Measurements from ENCODE around the gene DNAAF5.

DNAAF5 gene

DNA sequence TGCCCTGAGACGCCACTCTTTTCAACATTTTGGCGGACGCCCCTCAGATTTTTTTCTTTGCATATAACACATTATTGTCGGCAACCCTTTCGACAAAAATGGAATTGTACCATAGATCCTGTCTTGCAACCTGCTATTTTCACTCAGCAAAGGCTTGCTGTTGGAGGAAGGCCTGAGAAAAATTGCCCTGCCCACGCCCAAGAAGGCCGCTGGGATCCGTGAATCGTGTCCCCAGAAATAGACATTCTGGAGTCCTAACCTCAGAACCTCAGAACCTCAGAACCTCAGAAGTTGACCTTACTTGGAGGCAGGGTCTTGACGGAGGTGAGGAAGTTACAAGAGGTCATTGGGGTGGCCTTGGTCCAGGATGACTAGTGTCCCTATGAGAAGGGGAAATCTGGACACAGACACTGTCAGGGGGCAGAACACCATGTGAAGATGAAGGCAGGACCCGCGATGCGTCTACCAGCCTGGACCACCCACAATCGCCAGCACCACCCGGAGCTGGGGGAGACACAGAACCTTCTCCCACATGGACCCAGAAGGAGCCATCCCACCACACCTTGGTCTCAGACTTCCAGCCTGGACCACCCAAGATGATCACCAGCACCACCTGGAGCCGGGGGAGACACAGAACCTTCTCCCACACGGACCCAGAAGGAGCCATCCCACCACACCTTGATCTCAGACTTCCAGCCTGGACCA, 19.1 kb upstream of the DNAAF5 start:
- DNase-seq, result no peak

GRCh38 chr7:710161-710560, 16.3 kb upstream of the DNAAF5 start:
- DNase-seq, result no peak

DNA sequence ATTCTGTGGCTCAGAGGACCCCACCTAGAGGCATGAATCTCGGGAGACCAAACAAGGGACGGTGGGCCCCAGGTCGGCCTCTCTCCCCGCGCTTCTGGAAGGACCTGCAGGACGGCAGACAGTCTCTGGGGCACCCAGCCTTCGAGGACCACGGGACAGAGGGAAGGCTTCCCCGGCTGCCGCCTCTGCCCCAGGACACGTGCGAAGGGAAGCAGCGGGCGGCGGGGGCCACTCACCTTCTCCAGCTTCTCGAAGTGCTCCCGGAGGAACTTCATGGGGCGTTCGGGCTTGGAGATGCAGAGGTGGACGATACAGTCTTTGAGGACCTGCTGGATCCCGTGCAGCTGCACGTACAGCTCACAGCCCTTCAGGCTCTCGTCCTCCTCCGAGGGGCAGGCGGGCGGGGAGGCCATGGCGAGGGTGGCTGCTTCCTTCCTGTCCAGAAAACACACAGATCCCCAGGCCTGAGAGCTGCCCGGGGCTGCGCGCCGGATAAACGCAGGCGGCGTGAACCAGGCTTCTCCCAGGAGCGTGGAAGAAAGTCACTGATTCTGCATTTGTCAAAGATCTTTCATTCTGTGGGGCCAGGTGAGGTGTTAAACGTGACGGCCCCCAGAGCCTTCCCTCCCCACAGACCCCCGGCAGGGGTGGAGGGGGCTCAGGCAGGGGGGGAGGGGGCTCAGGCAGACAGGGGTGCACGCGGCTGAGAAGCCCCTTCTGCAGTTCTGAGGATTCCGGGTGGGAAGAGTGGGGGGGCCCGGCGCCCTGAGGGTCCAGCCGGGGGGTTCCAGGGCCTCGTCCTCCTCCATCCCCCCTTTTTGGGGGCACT, 15.2 kb upstream of the DNAAF5 start:
- DNase-seq, result no peak

- DNase-seq, result no peak
Measured at GRCh38 chr7:711922-712380, 14.5 kb upstream of the DNAAF5 start.

GRCh38 chr7:712381-713138, 13.9 kb upstream of the DNAAF5 start:
- DNase-seq, result no peak

- no peak for DNase-seq
Measured at GRCh38 chr7:713139-713457, 13.4 kb upstream of the DNAAF5 start.

DNA sequence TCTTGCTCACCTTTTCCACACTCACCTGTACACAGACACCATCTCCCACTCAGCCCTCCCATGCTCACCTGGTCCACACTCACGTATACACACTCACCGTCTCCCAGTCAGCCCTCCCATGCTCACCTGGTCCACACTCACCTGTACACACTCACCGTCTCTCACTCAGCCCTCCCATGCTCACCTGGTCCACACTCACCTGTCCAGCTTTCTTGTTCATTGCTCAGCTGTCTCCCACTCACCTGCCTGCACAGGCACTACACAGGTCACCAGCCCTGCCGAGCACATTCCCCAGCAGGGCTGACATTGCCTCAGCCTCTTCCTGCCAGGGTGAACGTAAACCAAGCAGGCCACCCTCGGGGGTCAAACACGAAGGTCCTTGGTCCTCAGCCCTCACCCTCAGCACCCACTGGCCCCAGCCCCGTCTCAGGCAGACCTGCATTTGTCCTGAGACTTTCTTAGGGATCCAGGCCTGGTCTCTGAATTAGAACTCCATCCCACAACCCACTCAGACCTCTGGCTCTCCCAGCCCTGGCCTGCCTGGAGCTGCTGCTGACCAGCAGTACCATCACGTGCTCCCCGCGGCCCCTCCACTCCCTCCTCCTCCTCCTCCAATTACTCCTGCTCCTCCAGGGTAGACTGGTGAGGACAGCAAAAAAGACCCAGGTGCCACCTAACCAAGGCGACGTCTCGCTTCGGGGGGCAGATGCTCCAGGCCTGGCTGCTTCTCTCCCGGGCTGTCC, 12.8 kb upstream of the DNAAF5 start:
- no peak for DNase-seq

DNA sequence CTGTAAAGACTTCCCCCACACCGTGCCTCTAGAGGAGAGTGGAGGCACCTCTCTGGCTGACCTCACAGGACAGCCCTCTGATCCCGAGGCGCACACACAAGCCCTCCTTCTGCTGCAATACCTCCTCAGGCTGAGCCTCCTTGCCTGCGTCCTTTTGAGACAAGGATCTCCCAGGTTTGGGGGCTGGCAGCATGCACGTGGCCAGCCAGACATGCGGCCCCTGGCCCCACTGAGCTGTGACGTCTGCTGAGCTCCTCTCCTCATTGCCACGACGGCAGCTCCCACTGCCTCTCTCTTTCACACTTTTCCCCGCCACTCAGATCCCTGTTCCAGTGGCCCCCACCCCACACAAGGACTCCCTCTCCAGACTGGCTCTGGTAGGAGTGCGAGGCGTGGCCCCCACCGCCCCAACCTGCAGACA, 12.2 kb upstream of the DNAAF5 start:
- DNase-seq, result no peak

GRCh38 chr7:716222-716621, 10.3 kb upstream of the DNAAF5 start:
- DNase-seq, result no peak

GRCh38 chr7:716636-717035, 9.9 kb upstream of the DNAAF5 start:
- DNase-seq, result no peak

DNA sequence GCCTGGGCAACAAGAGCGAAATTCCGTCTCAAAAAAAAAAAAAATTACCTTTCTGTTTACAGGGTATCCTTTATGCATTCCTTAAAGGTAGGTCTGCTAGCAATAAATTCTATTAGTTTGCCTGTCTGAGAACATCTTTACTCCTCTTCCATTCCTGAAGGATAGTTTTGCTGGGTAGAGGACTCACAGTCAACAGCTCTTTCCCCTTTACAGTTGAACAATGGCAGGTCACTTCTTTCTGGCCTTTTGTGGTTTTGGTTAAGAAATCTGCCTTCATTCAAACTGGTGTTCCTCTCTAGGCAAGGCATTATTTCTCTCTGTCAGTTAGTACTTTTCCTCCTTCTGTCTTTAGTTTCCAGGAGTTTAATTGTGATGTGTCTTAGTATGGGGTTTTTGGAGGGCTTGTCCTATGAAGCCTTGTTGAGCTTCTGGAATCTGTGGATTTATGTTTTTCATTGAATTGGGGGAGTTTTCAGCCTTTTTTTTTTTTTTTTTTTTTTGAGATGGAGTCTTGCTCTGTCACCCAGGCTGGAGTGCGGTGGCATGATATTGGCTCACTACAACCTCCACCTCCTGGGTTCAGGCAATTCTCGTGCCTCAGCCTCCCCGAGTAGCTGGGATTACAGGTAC, 4.8 kb upstream of the DNAAF5 start:
- peak; percentile 17 to 20 for DNase-seq

GRCh38 chr7:723541-723940, 3.0 kb upstream of the DNAAF5 start:
- DNase-seq, result no peak

DNA sequence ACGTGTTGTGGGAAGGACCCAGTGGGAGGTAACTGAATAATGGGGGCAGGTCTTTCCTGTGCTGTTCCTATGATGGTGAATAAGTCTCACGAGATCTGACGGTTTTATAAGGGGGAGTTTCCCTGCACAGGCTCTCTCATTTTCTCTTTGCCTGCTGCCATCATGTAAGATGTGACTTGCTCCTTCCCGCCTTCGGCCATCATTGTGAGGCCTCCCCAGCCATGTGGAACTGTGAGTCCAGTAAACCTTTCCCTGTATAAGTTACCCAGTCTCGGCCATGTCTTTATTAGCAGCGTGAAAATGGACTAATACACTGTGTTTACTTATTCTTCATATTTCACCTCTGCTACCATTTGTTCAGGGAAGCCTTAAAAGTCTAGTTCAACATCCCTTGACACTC, 2.2 kb upstream of the DNAAF5 start:
- no peak for DNase-seq

DNA sequence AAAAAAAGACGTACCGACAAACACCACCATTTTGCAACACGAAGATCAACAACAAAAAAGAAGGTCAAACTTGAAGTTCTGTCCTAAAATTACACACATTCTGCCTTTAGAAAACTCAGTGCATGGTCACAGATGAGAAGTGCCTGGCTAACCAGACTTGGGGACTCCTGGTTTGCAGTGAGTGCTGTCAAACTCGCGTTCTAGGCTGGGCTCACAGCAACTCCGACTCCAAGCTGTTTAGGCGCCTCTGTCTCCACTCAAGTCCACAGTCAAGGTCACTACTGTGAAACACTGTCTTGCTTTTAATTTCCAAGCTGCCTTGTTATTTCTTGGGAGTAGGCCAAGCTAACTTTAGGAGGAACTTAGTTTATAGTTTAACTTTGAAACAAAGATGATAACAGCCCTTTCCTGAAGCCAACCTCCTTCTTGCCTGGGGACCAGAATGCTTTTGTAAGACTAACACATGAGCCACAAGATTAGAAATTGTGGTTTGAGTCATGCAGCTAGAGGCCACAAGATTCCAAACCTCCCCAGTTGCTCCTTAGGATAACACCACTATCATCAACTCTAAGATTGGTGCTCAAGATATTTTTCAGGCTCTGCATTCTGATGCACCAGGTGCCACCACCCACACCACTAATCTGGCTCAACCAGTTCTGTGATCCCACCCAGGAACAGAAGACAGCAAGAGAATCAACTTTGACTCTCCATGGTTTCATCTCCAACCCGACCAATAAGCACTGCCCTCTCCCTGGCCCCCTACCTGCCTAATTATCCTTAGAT, 1.1 kb upstream of the DNAAF5 start:
- peak in 1 of 2 experiments; percentile 4 for DNase-seq

DNA sequence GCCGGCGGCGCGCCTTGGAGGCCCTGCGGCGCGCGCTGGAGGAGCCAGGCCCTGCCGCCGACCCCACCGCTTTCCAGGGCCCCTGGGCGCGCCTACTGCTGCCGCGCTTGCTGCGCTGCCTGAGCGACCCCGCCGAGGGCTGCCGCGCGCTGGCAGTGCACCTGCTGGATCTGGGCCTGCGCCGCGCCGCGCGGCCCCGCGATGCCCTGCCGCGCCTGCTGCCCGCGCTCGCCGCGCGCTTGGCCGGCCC, 280 bp downstream of the DNAAF5 start:
- no peak for DNase-seq

DNA sequence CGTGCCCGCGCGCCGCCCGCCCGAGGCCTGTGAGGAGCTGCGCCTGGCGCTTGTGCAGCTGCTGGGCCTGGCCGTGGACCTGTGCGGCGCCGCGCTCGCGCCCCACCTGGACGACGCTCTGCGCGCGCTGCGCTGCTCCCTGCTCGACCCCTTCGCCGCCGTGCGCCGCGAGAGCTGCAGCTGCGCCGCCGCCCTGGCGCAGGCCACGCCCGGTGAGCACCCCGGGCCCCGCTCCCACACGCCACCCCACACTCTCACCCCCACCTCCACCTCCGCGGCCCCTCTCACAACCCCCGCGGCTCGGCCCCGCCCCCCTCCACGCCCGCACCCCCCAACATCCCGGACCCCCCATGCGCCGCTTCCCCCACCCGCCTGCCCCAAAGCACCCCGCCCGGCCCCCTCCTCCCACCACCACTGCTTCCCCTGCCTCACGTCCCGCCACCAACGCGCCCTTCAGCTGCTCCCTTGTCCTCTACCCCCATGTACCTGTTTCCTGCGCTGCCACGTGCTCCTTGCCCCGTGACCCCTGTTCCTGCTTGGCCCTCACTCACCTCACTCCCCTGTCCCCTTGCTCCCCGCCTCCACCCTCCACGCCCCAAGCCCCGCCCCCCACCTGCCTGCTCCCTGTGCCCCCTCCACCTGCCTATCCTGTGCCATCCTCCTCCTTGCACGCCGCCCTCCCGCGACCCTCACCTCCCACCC, 756 bp downstream of the DNAAF5 start, which contains the start of gene PRKAR1B:
Gene PRKAR1B (minus strand): TSS at position 178 of the 702 bp plus-strand sequence. CDS start 15,776 bp downstream, outside the sequence.
- peak in 1 of 2 experiments; percentile 11 for DNase-seq

- DNase-seq, result no peak
Measured at GRCh38 chr7:727806-728460, 1.4 kb downstream of the DNAAF5 start.

DNA sequence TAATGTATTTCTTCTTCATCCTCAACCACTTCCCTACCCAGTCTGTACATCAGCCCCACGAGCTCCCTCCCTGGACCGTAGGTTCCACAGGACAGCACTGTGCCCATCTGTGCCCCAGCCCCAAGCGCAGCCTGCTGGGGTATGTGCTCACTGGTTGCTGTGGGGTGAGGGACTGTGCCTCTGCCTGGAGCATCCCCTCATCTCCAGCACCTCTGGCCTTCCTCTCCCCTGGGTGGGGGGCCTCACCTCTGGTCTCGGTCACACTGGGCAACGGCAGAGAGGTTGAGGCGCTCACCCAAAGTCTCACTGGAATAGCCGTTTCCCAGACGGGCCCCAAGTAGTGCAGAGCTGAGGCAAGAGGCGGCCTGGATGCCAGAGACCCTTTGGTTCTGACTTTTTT, 2.1 kb downstream of the DNAAF5 start:
- DNase-seq, result no peak

- DNase-seq, result no peak
Measured at GRCh38 chr7:729140-730000, 2.9 kb downstream of the DNAAF5 start.
